Measurements from ENCODE around the gene CYP2B6.

GRCh38 chr19:40947573-40947972 is 43.5 kb upstream of the CYP2B6 start:
- TF ChIP-seq POLR2A (IDR thresholded peaks at IDR 0.05) (no peak), CTCF (IDR thresholded peaks at IDR 0.05) (no peak)
